NCI-H526 treated with DMSO at 0.1 percent for 48 hours (cell line): ENCODE data around the gene NARF.
"Not testable (repeated sequence)": the region's sequence is repeated elsewhere in the genome, so short reads cannot be mapped to it uniquely, and the experiment has no call there.

Experiments used
- DNase-seq: peaks from one replicate; lab custom pipeline; 2025; lab: John Stamatoyannopoulos, UW

Gene NARF

GRCh38 chr17:82447876-82448275 lies 10.7 kb upstream of the NARF start:
- no peak for DNase-seq

GRCh38 chr17:82449131-82449882 lies 9.2 kb upstream of the NARF start:
- DNase-seq = no peak

GRCh38 chr17:82449883-82450356 lies 8.6 kb upstream of the NARF start:
- DNase-seq = no peak

- peak; percentile 74 for DNase-seq
Measured at GRCh38 chr17:82450357-82451106, 8.0 kb upstream of the NARF start, which contains the start of gene CYBC1. Gene CYBC1 (minus strand): TSS chr17:82450752. CDS start chr17:82449254, 1,498 bp downstream.

- no peak for DNase-seq
Measured at GRCh38 chr17:82452162-82452561, 6.4 kb upstream of the NARF start.

- not testable (repeated sequence) for DNase-seq
Measured at GRCh38 chr17:82453151-82453550, 5.4 kb upstream of the NARF start.

GRCh38 chr17:82453706-82454105 lies 4.8 kb upstream of the NARF start:
- not testable (repeated sequence) for DNase-seq

- no peak for DNase-seq
Measured at GRCh38 chr17:82457073-82457928, 1.2 kb upstream of the NARF start.

- DNase-seq = no peak
Measured at GRCh38 chr17:82457929-82458178, 687 bp upstream of the NARF start.

- no peak for DNase-seq
Measured at GRCh38 chr17:82458885-82459424, 414 bp downstream of the NARF start.

- not testable (repeated sequence) for DNase-seq
Measured at GRCh38 chr17:82459936-82460335, 1.4 kb downstream of the NARF start.

GRCh38 chr17:82461827-82462524 lies 3.4 kb downstream of the NARF start:
- DNase-seq = no peak

- DNase-seq = no peak
Measured at GRCh38 chr17:82463391-82463790, 4.8 kb downstream of the NARF start.

- DNase-seq = no peak
Measured at GRCh38 chr17:82463925-82464566, 5.5 kb downstream of the NARF start.

- no peak for DNase-seq
Measured at GRCh38 chr17:82464567-82464929, 6.0 kb downstream of the NARF start.

- DNase-seq = no peak
Measured at GRCh38 chr17:82465023-82465603, 6.6 kb downstream of the NARF start.

GRCh38 chr17:82468692-82469091 lies 10.2 kb downstream of the NARF start:
- DNase-seq = no peak

- DNase-seq = no peak
Measured at GRCh38 chr17:82470065-82470464, 11.5 kb downstream of the NARF start.

GRCh38 chr17:82474223-82475010 lies 15.9 kb downstream of the NARF start:
- DNase-seq = no peak

GRCh38 chr17:82475458-82475857 lies 16.9 kb downstream of the NARF start:
- DNase-seq = no peak
